GM10248 (cell line): ENCODE measurements around the gene ECT2.

Source experiments
- CTCF ChIA-PET: fragments of 300-600 bp; sonication (Branson Sonifier 250); formaldehyde crosslinking; extraction: SDS; loops from one replicate; lab custom pipeline; 2021; ENCODE audit warnings: antibody characterized with exemption; lab: Yijun Ruan, JAX
- POLR2A ChIA-PET: fragments of 350-650 bp; sonication (Branson Sonifier 250); formaldehyde crosslinking; extraction: SDS; loops from one replicate; lab custom pipeline; 2020; ENCODE audit warnings: antibody characterized with exemption; lab: Yijun Ruan, JAX
- DNase-seq: peaks from one replicate; pipeline ENCODE4 v3.0.0; 2012; ENCODE audit errors: extremely low spot score
- CTCF ChIP-seq: IDR thresholded peaks from 2 replicates; pipeline ENCODE4 v1.5.1; 2012; ENCODE audit warnings: mild to moderate bottlenecking, low read depth; ENCODE audit errors: extremely low read depth, missing control alignments, control extremely low read depth

ECT2 gene

GRCh38 chr3:172832983-172833382 is 82.5 kb downstream of the ECT2 start:
- CTCF ChIA-PET, result interaction anchor here (1.1 kb wide), 1 partner anchor 11 kb away, joined by 3 read pairs; no protein-coding TSS in a partner anchor

GRCh38 chr3:172836390-172836997 is 86.0 kb downstream of the ECT2 start:
- ChIA-PET CTCF (interaction anchor here (1.2 to 1.3 kb wide), 2 partner anchors 19 to 21 kb away, joined by 4 read pairs; no protein-coding TSS in a partner anchor), POLR2A (no interaction called here)
- DNase-seq, result peak; percentile 18
- TF ChIP-seq CTCF, result peak; percentile 58

More at GRCh38 chr3:172832983-172833382, 82.5 kb downstream of the ECT2 start:
- no peak for DNase-seq
- TF ChIP-seq CTCF, result no peak
- POLR2A ChIA-PET, result no interaction called here

DNA sequence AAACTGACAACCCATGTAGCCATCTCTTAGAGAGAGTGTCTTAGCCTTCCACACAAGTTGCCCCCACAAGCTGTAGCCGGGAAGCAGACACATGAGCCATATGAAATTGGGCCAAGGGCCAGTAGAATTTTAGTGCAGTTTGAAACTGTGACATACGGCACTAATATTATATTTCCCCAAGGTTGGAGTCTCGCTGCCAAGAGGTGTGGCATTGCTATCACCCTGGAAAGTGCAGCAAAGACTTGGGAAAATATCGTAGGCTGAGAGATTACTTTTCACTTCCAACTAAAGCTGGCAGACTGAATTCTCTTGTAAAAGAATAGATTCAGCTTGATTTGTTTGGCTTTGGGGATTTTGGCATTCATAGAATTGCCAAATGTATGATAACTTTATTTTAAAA is 89.2 kb downstream of the ECT2 start:
- ChIA-PET POLR2A (no interaction called here), CTCF (no interaction called here)
- TF ChIP-seq CTCF, result no peak
- no peak for DNase-seq

- no peak for DNase-seq
- TF ChIP-seq CTCF, result no peak
These were observed 89.9 kb downstream of the ECT2 start for GRCh38 chr3:172840463-172840862.

DNA sequence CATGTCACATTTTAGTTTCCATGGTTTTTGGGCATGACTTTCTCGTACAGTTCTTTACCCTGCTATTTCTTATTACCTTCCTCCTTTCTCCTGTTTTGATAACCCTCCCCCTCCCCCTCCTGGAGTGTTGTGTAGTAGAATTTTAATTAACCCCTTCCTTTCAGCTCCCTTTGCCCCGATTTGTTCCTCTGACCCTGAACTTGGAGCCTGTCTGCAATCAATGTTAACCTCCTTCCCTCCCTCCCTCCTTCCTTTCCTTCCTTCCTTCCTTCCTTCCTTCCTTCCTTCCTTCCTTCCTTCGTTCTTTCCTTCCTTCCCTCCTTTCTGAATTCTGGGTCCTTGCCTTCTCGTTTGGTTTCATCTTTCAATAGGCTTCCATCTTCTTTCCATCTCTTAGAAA is 90.4 kb downstream of the ECT2 start:
- DNase-seq, result no peak
- ChIA-PET POLR2A (no interaction called here), CTCF (no interaction called here)
- no peak for TF ChIP-seq CTCF

More at GRCh38 chr3:172840463-172840862, 89.9 kb downstream of the ECT2 start:
- ChIA-PET CTCF (no interaction called here), POLR2A (no interaction called here)

- CTCF ChIA-PET, result interaction anchor here (1.0 kb wide), 1 partner anchor 11 kb away, joined by 3 read pairs; no protein-coding TSS in a partner anchor
- POLR2A ChIA-PET, result no interaction called here
- DNase-seq, result no peak
- TF ChIP-seq CTCF, result no peak
These were observed 93.9 kb downstream of the ECT2 start for GRCh38 chr3:172844428-172844827.
